Endothelial cell of umbilical vein (primary cell): Measurements from ENCODE around the gene FBXL17. TPM values are rescaled to one million over a fixed set of nuclear protein-coding genes. Genes with fewer than 3 reads are reported as not detected.

Experiments
- BruUV-seq: library from RNA; stranded (reverse); fragments of 400-500 nt; replicated peaks from 2 replicates; lab custom pipeline; 2021; lab: Mats Ljungman, UMichigan
- CTCF ChIA-PET: fragments of 300-600, 350-600 bp; sonication (Branson Sonifier 250); formaldehyde crosslinking; loops from one replicate; lab custom pipeline; 2021; ENCODE audit warnings: antibody characterized with exemption, inconsistent platforms; lab: Charles Lee
- POLR2A ChIA-PET: fragments of 300-600, 350-600 bp; sonication (Branson Sonifier 250); formaldehyde crosslinking; loops from one replicate; lab custom pipeline; 2021; ENCODE audit warnings: antibody characterized with exemption, inconsistent platforms; lab: Charles Lee
- DNase-seq: peaks from one replicate; pipeline ENCODE4 v3.0.0-alpha.2; 2011; ENCODE audit warnings: low read depth, low spot score
- FAIRE-seq: peaks from 2 replicates; lab custom pipeline; 2011; peaks lifted over from hg19 to GRCh38; lab: Jason Lieb, UNC
- H2AFZ ChIP-seq: 2 replicates; pipeline ENCODE4 v1.6.0; 2012; ENCODE audit warnings: low read depth, low read length, control low read depth, inconsistent platforms
- H3K27ac ChIP-seq: 2 replicates; pipeline ENCODE4 v1.5.1; 2011; ENCODE audit warnings: low read depth, mild to moderate bottlenecking, control low read depth, low read length, moderate library complexity; ENCODE audit not compliant: insufficient read depth
- H3K27me3 ChIP-seq, 2 experiments: 2 replicates each; pipeline versions ENCODE4 v1.6.0 to v1.6.1; 2011; ENCODE audit warnings: low read length in 2 of 2, mixed read lengths in 1 of 2; ENCODE audit not compliant: control insufficient read depth in 2 of 2, insufficient read depth in 2 of 2
- H3K36me3 ChIP-seq, 2 experiments: 2 replicates in 1 of 2; 3 replicates in 1 of 2; pipeline ENCODE4 v1.5.1; 2011; ENCODE audit warnings: low read length in 2 of 2, mild to moderate bottlenecking in 1 of 2, moderate library complexity in 1 of 2; ENCODE audit not compliant: control insufficient read depth in 2 of 2, insufficient read depth in 2 of 2; ENCODE audit errors: extremely low read depth in 1 of 2
- H3K4me1 ChIP-seq: 3 replicates; pipeline ENCODE4 v1.5.1; 2011; ENCODE audit warnings: mild to moderate bottlenecking, low read length; ENCODE audit not compliant: control insufficient read depth, insufficient read depth; ENCODE audit errors: extremely low read depth
- H3K4me2 ChIP-seq: 2 replicates; pipeline ENCODE4 v1.6.1; 2011; ENCODE audit warnings: low read length, control low read depth, mixed read lengths; ENCODE audit not compliant: insufficient read depth
- H3K4me3 ChIP-seq, 3 experiments: fragments of 200-600 bp in 1 of 3; sonication (generic), shearing (Covaris generic) in 1 of 3; replicated peaks in 1 of 3; 2 replicates each; pipeline ENCODE4 v1.5.1; 2011 to 2016; ENCODE audit warnings: control low read depth in 3 of 3, low read length in 3 of 3, mild to moderate bottlenecking in 2 of 3, inconsistent platforms in 1 of 3, low read depth in 1 of 3, moderate library complexity in 1 of 3; ENCODE audit not compliant: insufficient read depth in 1 of 3
- H3K79me2 ChIP-seq: 2 replicates; pipeline ENCODE4 v1.6.0; 2012; ENCODE audit warnings: low read length, inconsistent platforms; ENCODE audit not compliant: control insufficient read depth, insufficient read depth
- H3K9ac ChIP-seq: replicated peaks from 2 replicates; pipeline ENCODE3; 2011; ENCODE audit warnings: low read length, control low read depth; ENCODE audit not compliant: insufficient read depth; ENCODE audit errors: extremely low read depth
- H3K9me1 ChIP-seq: replicated peaks from 3 replicates; pipeline ENCODE4 v1.6.0; 2011; ENCODE audit warnings: mild to moderate bottlenecking, low read length; ENCODE audit not compliant: control insufficient read depth, insufficient read depth; ENCODE audit errors: extremely low read depth
- H3K9me3 ChIP-seq: replicated peaks from 2 replicates; pipeline ENCODE4 v1.5.1; 2012; ENCODE audit warnings: low read length, inconsistent platforms; ENCODE audit not compliant: control insufficient read depth, insufficient read depth
- H4K20me1 ChIP-seq: replicated peaks from 2 replicates; pipeline ENCODE3; 2011; ENCODE audit warnings: mild to moderate bottlenecking, low read length; ENCODE audit not compliant: control insufficient read depth, insufficient read depth; ENCODE audit errors: extremely low read depth
- EZH2 ChIP-seq: IDR thresholded peaks from 2 replicates; pipeline ENCODE4 v1.6.1; 2012; ENCODE audit warnings: borderline replicate concordance, low read depth, mild to moderate bottlenecking, moderate library complexity, low read length, inconsistent platforms; ENCODE audit not compliant: severe bottlenecking
- GATA2 ChIP-seq: IDR thresholded peaks from 2 replicates; pipeline ENCODE4 v1.7.0; 2011; ENCODE audit warnings: low read depth, mild to moderate bottlenecking, moderate library complexity, mixed read lengths, low read length; ENCODE audit not compliant: insufficient read length, insufficient read depth
- MYC ChIP-seq: IDR thresholded peaks from one replicate; pipeline ENCODE4 v1.6.1; 2011; ENCODE audit warnings: mild to moderate bottlenecking, low read depth, low read length
- POLR2AphosphoS5 ChIP-seq: IDR thresholded peaks from 2 replicates; pipeline ENCODE4 v1.6.1; 2012; ENCODE audit warnings: low read depth, mild to moderate bottlenecking, control low read depth, low read length, moderate library complexity; ENCODE audit not compliant: insufficient read depth
- dilution Hi-C: fragments of 300-500 bp; cut with MboI; formaldehyde crosslinking; loops from one replicate; pipeline ENCODE4 v1.15.0; 2019; ENCODE audit warnings: low sequenced_read_pairs; ENCODE audit not compliant: extremely low pct_ligation_motif_present
- intact Hi-C: fragments of 100-400 bp; cut with micrococcal nuclease; formaldehyde crosslinking; loops from one replicate; pipeline ENCODE4 v1.10.0; 2022
- polyA plus RNA-seq, 4 experiments: library from polyadenylated mRNA; depleted of rRNA in 3 of 4; stranded (reverse) in 3 of 4; unstranded in 1 of 4; fragments of >200 nt; gene quantifications; 2 replicates each; pipeline versions ENCODE4 v1.2.1 to v1.2.3, GENCODE V29; 2011 to 2012; ENCODE audit warnings: missing spikeins in 1 of 4
- total RNA-seq: library from RNA; stranded (reverse); gene quantifications from 2 replicates; pipeline ENCODE4 v1.2.3, GENCODE V29; 2021
- TF ChIP-seq, protein P1 (sequence below), 2 donors: IDR thresholded peaks; 1 replicate in 1 of 2; 2 replicates in 1 of 2; pipeline ENCODE4 v1.5.1; 2011; ENCODE audit warnings: low read length in 2 of 2, mild to moderate bottlenecking in 2 of 2, moderate library complexity in 2 of 2, control low read depth in 1 of 2, inconsistent platforms in 1 of 2, low read depth in 1 of 2; ENCODE audit not compliant: insufficient read depth in 1 of 2; ENCODE audit errors: extremely low read depth in 1 of 2
- TF ChIP-seq, protein P2 (sequence below): IDR thresholded peaks from 2 replicates; pipeline ENCODE4 v1.6.1; 2011; ENCODE audit not compliant: insufficient read depth, insufficient read length

FBXL17 gene
- total and polyA plus RNA-seq, 2 donors (not counting 3 experiments of a cell fraction or from before 2014, with no cell fraction given) = 2.7 to 8.8 TPM

DNA sequence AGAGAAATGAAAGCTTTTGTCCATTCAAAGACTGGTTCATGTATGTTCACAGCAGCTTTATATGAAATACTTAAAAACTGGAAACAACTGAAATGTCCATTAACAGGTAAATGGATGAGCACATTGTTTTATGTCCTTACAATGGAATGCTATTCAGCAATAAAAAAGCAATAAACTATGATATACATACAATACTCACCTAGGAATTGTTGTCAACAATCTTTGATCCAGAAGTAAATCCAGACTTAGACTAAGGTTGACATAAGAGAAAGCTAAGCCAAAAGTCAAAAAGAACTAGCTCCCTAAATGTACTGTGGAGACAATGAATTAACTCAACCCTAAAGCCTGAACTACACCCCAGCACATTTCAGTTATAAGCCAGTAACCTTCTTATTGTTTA, 54.9 kb downstream of the FBXL17 start:
- DNase-seq (no peak), FAIRE-seq (peak; percentile 58)
- H3K27me3 ChIP-seq = no peaks in the 10 kb centered on the region
- H3K79me2 ChIP-seq = no peaks in the 10 kb centered on the region
- H4K20me1 ChIP-seq = no peaks in the 10 kb centered on the region
- TF ChIP-seq POLR2AphosphoS5 (no peak), GATA2 (no peak), MYC (no peak), EZH2 (no peak)
- TF ChIP-seq, protein P1, sequence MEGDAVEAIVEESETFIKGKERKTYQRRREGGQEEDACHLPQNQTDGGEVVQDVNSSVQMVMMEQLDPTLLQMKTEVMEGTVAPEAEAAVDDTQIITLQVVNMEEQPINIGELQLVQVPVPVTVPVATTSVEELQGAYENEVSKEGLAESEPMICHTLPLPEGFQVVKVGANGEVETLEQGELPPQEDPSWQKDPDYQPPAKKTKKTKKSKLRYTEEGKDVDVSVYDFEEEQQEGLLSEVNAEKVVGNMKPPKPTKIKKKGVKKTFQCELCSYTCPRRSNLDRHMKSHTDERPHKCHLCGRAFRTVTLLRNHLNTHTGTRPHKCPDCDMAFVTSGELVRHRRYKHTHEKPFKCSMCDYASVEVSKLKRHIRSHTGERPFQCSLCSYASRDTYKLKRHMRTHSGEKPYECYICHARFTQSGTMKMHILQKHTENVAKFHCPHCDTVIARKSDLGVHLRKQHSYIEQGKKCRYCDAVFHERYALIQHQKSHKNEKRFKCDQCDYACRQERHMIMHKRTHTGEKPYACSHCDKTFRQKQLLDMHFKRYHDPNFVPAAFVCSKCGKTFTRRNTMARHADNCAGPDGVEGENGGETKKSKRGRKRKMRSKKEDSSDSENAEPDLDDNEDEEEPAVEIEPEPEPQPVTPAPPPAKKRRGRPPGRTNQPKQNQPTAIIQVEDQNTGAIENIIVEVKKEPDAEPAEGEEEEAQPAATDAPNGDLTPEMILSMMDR (IDR thresholded peaks at IDR 0.05; ENCODE audit: extremely low read depth in 1 of 2, insufficient read depth in 1 of 2, low read depth in 1 of 2, low read length in 2 of 2) = no peak
- TF ChIP-seq, protein P2, sequence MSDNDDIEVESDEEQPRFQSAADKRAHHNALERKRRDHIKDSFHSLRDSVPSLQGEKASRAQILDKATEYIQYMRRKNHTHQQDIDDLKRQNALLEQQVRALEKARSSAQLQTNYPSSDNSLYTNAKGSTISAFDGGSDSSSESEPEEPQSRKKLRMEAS = no peak
- no peak overlapping the region for H3K4me2 ChIP-seq
- ChIA-PET POLR2A (no interaction called here), CTCF (interaction anchor here (1.0 to 3.1 kb wide), 2 partner anchors 14 to 66 kb away, joined by 3 to 9 read pairs; no protein-coding TSS in a partner anchor)
- no TSS peak for BruUV-seq
- H3K9ac ChIP-seq = no peak overlapping the region
- H3K4me1 ChIP-seq = no peaks in the 10 kb centered on the region
- no peak overlapping the region for H3K4me3 ChIP-seq
- no peak overlapping the region for H2AFZ ChIP-seq
- H3K36me3 ChIP-seq = no peaks in the 10 kb centered on the region
- H3K27ac ChIP-seq = no peak overlapping the region
- intact Hi-C loops = no loop called here
- no peaks in the 10 kb centered on the region for H3K9me1 ChIP-seq
- dilution Hi-C loops = no loop called here
- H3K9me3 ChIP-seq = no peaks in the 10 kb centered on the region
